Activated CD8-positive, alpha-beta memory T cell treated with anti-CD3 and anti-CD28 coated beads, Interleukin-2, amount 50 U/mL, for 48 hours (primary cell): Measurements from ENCODE around the gene ASB7.
"Not testable (repeated sequence)": the region's sequence is repeated elsewhere in the genome, so short reads cannot be mapped to it uniquely, and the experiment has no call there.

ENCODE experiments used
- DNase-seq: peaks from one replicate; pipeline ENCODE4 v3.0.0-alpha.2; 2020

ASB7 gene

GRCh38 chr15:100653608-100654007 lies 51.2 kb downstream of the ASB7 start:
- DNase-seq: no peak

- no peak for DNase-seq
These were observed 56.5 kb downstream of the ASB7 start for GRCh38 chr15:100658895-100659294.

GRCh38 chr15:100661156-100661555 lies 58.8 kb downstream of the ASB7 start:
- no peak for DNase-seq

- no peak for DNase-seq
These were observed 60.9 kb downstream of the ASB7 start for GRCh38 chr15:100663086-100663914.

GRCh38 chr15:100663915-100664281 lies 61.5 kb downstream of the ASB7 start:
- no peak for DNase-seq

GRCh38 chr15:100665570-100665969 lies 63.2 kb downstream of the ASB7 start:
- no peak for DNase-seq

GRCh38 chr15:100667405-100668347 lies 65.3 kb downstream of the ASB7 start:
- DNase-seq: no peak

GRCh38 chr15:100668348-100668745 lies 66.0 kb downstream of the ASB7 start:
- DNase-seq: no peak

GRCh38 chr15:100669260-100669659 lies 66.9 kb downstream of the ASB7 start:
- no peak for DNase-seq

- no peak for DNase-seq
These were observed 68.2 kb downstream of the ASB7 start for GRCh38 chr15:100670505-100671021.

GRCh38 chr15:100671124-100671680 lies 68.8 kb downstream of the ASB7 start:
- no peak for DNase-seq

- DNase-seq: no peak
These were observed 69.6 kb downstream of the ASB7 start for GRCh38 chr15:100671858-100672543.

- DNase-seq: no peak
These were observed 70.6 kb downstream of the ASB7 start for GRCh38 chr15:100672959-100673358.

GRCh38 chr15:100679151-100679550 lies 76.8 kb downstream of the ASB7 start:
- not testable (repeated sequence) for DNase-seq

- DNase-seq: no peak
These were observed 78.3 kb downstream of the ASB7 start for GRCh38 chr15:100680726-100681125.

GRCh38 chr15:100681335-100681746 lies 79.0 kb downstream of the ASB7 start:
- no peak for DNase-seq

GRCh38 chr15:100682468-100682867 lies 80.1 kb downstream of the ASB7 start:
- no peak for DNase-seq

- DNase-seq: no peak
These were observed 81.0 kb downstream of the ASB7 start for GRCh38 chr15:100683434-100683833.

- no peak for DNase-seq
These were observed 82.2 kb downstream of the ASB7 start for GRCh38 chr15:100684591-100684990.

- no peak for DNase-seq
These were observed 83.8 kb downstream of the ASB7 start for GRCh38 chr15:100686021-100686724.

GRCh38 chr15:100686725-100687473 lies 84.5 kb downstream of the ASB7 start:
- no peak for DNase-seq
